Measurements from ENCODE around the gene CDCA4. TPM values are rescaled to one million over a fixed set of nuclear protein-coding genes. Genes with fewer than 3 reads are reported as not detected.

CDCA4 gene
- total RNA-seq, 2 donors from 2014 or later = 49.2 to 58.6 TPM

- ATAC-seq (replicated peaks) = no peak
- Mint-ChIP-seq H3K27me3 (no peaks in the 10 kb centered on the region), H3K4me1 (peaks cover 29% of the 10 kb centered on the region), H3K4me3 (peak overlapping the region; percentile 98), H3K9me3 (no peaks in the 10 kb centered on the region), H3K27ac (peak overlapping the region; percentile 95), H3K36me3 (ENCODE audit: low read depth) (peaks cover 72% of the 10 kb centered on the region)
Observed at GRCh38 chr14:105062048-105062433, 41.2 kb upstream of the CDCA4 start.

- peaks cover 28% of the 10 kb centered on the region for H3K4me1 Mint-ChIP-seq
- H3K27ac Mint-ChIP-seq = peak overlapping the region; percentile 95
- peak overlapping the region; percentile 98 for H3K4me3 Mint-ChIP-seq
- no peaks in the 10 kb centered on the region for H3K9me3 Mint-ChIP-seq
- no peaks in the 10 kb centered on the region for H3K27me3 Mint-ChIP-seq
- ATAC-seq (replicated peaks) = peak; percentile 49
- H3K36me3 Mint-ChIP-seq (ENCODE audit: low read depth) = peaks cover 77% of the 10 kb centered on the region
Observed at GRCh38 chr14:105061428-105062047, 40.7 kb upstream of the CDCA4 start.

GRCh38 chr14:105060751-105061427, 40.0 kb upstream of the CDCA4 start:
- Mint-ChIP-seq H3K4me1 (peaks cover 28% of the 10 kb centered on the region), H3K36me3 (ENCODE audit: low read depth) (peaks cover 83% of the 10 kb centered on the region), H3K27ac (peak overlapping the region; percentile 95), H3K9me3 (no peaks in the 10 kb centered on the region), H3K4me3 (peak overlapping the region; percentile 98), H3K27me3 (no peaks in the 10 kb centered on the region)
- no peak for ATAC-seq (replicated peaks)

- H3K27me3 Mint-ChIP-seq = no peaks in the 10 kb centered on the region
- peak; percentile 28 for ATAC-seq (replicated peaks)
- H3K36me3 Mint-ChIP-seq (ENCODE audit: low read depth) = peaks cover 88% of the 10 kb centered on the region
- H3K9me3 Mint-ChIP-seq = no peaks in the 10 kb centered on the region
- peaks cover 28% of the 10 kb centered on the region for H3K4me1 Mint-ChIP-seq
- peak overlapping the region; percentile 95 for H3K27ac Mint-ChIP-seq
- peak overlapping the region; percentile 98 for H3K4me3 Mint-ChIP-seq
Observed at GRCh38 chr14:105059925-105060565, 39.2 kb upstream of the CDCA4 start.

- H3K27ac Mint-ChIP-seq = peak overlapping the region; percentile 95
- peak overlapping the region; percentile 98 for H3K4me3 Mint-ChIP-seq
- H3K36me3 Mint-ChIP-seq (ENCODE audit: low read depth) = peaks cover 88% of the 10 kb centered on the region
- no peaks in the 10 kb centered on the region for H3K9me3 Mint-ChIP-seq
- H3K4me1 Mint-ChIP-seq = peaks cover 27% of the 10 kb centered on the region
- H3K27me3 Mint-ChIP-seq = no peaks in the 10 kb centered on the region
- peak; percentile 52 for ATAC-seq (replicated peaks)
Observed at GRCh38 chr14:105059035-105059924, 38.4 kb upstream of the CDCA4 start.

GRCh38 chr14:105058521-105059034, 37.7 kb upstream of the CDCA4 start:
- peak overlapping the region; percentile 98 for H3K4me3 Mint-ChIP-seq
- H3K27ac Mint-ChIP-seq = peak overlapping the region; percentile 56
- no peak for ATAC-seq (replicated peaks)
- no peaks in the 10 kb centered on the region for H3K9me3 Mint-ChIP-seq
- H3K4me1 Mint-ChIP-seq = peaks cover 23% of the 10 kb centered on the region
- H3K36me3 Mint-ChIP-seq (ENCODE audit: low read depth) = peaks cover 88% of the 10 kb centered on the region
- H3K27me3 Mint-ChIP-seq = no peaks in the 10 kb centered on the region

- ATAC-seq (replicated peaks) = no peak
- Mint-ChIP-seq H3K36me3 (ENCODE audit: low read depth) (peaks cover 88% of the 10 kb centered on the region), H3K9me3 (no peaks in the 10 kb centered on the region), H3K4me1 (peaks cover 10% of the 10 kb centered on the region), H3K27me3 (no peaks in the 10 kb centered on the region), H3K4me3 (no peak overlapping the region), H3K27ac (no peak overlapping the region)
Observed at GRCh38 chr14:105056303-105056831, 35.5 kb upstream of the CDCA4 start.

- H3K4me1 Mint-ChIP-seq = peaks cover 10% of the 10 kb centered on the region
- no peaks in the 10 kb centered on the region for H3K27me3 Mint-ChIP-seq
- no peak overlapping the region for H3K27ac Mint-ChIP-seq
- H3K9me3 Mint-ChIP-seq = no peaks in the 10 kb centered on the region
- H3K4me3 Mint-ChIP-seq = no peak overlapping the region
- ATAC-seq (replicated peaks) = no peak
- H3K36me3 Mint-ChIP-seq (ENCODE audit: low read depth) = peaks cover 92% of the 10 kb centered on the region
Observed at GRCh38 chr14:105055736-105056302, 34.9 kb upstream of the CDCA4 start.

- Mint-ChIP-seq H3K4me1 (peaks cover 10% of the 10 kb centered on the region), H3K27ac (no peak overlapping the region), H3K36me3 (ENCODE audit: low read depth) (peaks cover 97% of the 10 kb centered on the region), H3K27me3 (no peaks in the 10 kb centered on the region), H3K9me3 (no peaks in the 10 kb centered on the region), H3K4me3 (no peak overlapping the region)
- no peak for ATAC-seq (replicated peaks)
Observed at GRCh38 chr14:105055334-105055733, 34.5 kb upstream of the CDCA4 start.

- peaks cover 99% of the 10 kb centered on the region for H3K36me3 Mint-ChIP-seq (ENCODE audit: low read depth)
- H3K27me3 Mint-ChIP-seq = no peaks in the 10 kb centered on the region
- H3K4me3 Mint-ChIP-seq = no peak overlapping the region
- H3K9me3 Mint-ChIP-seq = no peaks in the 10 kb centered on the region
- H3K4me1 Mint-ChIP-seq = peaks cover 2% of the 10 kb centered on the region
- no peak overlapping the region for H3K27ac Mint-ChIP-seq
- ATAC-seq (replicated peaks) = no peak
Observed at GRCh38 chr14:105053996-105054395, 33.1 kb upstream of the CDCA4 start.

- peaks cover 97% of the 10 kb centered on the region for H3K36me3 Mint-ChIP-seq (ENCODE audit: low read depth)
- no peak overlapping the region for H3K4me3 Mint-ChIP-seq
- no peak overlapping the region for H3K27ac Mint-ChIP-seq
- no peaks in the 10 kb centered on the region for H3K4me1 Mint-ChIP-seq
- no peak for ATAC-seq (replicated peaks)
- no peaks in the 10 kb centered on the region for H3K9me3 Mint-ChIP-seq
- H3K27me3 Mint-ChIP-seq = no peaks in the 10 kb centered on the region
Observed at GRCh38 chr14:105053421-105053820, 32.5 kb upstream of the CDCA4 start.

- H3K27me3 Mint-ChIP-seq = no peaks in the 10 kb centered on the region
- H3K27ac Mint-ChIP-seq = no peak overlapping the region
- H3K9me3 Mint-ChIP-seq = no peaks in the 10 kb centered on the region
- H3K4me1 Mint-ChIP-seq = no peaks in the 10 kb centered on the region
- H3K4me3 Mint-ChIP-seq = no peak overlapping the region
- no peak for ATAC-seq (replicated peaks)
- peaks cover 84% of the 10 kb centered on the region for H3K36me3 Mint-ChIP-seq (ENCODE audit: low read depth)
Observed at GRCh38 chr14:105052110-105052458, 31.2 kb upstream of the CDCA4 start.

- ATAC-seq (replicated peaks) = no peak
- H3K4me1 Mint-ChIP-seq = no peaks in the 10 kb centered on the region
Observed at GRCh38 chr14:105051182-105052109, 30.6 kb upstream of the CDCA4 start.

More at GRCh38 chr14:105051182-105052109, 30.6 kb upstream of the CDCA4 start:
- H3K4me3 Mint-ChIP-seq = no peak overlapping the region
- H3K27ac Mint-ChIP-seq = no peak overlapping the region
- H3K27me3 Mint-ChIP-seq = no peaks in the 10 kb centered on the region
- H3K36me3 Mint-ChIP-seq (ENCODE audit: low read depth) = peaks cover 78% of the 10 kb centered on the region
- H3K9me3 Mint-ChIP-seq = no peaks in the 10 kb centered on the region

Data from activated T-helper 17 cell treated with anti-CD3 and anti-CD28 coated beads, Interleukin-2, amount 50 U/mL, for 72 hours (primary cell).